GM18870 (cell line): Measurements from ENCODE around the gene AGMO.

Source experiments
- ATAC-seq: cut with Tn5 transposase; IDR thresholded peaks from one replicate; pipeline ENCODE4 v1.9.1; 2021; ENCODE audit warnings: moderate library complexity; ENCODE audit not compliant: unreplicated experiment

Gene AGMO

GRCh38 chr7:15561835-15562234 is at the start of gene AGMO:
AGMO (minus strand) TSS chr7:15562015.
- ATAC-seq: no peak

DNA sequence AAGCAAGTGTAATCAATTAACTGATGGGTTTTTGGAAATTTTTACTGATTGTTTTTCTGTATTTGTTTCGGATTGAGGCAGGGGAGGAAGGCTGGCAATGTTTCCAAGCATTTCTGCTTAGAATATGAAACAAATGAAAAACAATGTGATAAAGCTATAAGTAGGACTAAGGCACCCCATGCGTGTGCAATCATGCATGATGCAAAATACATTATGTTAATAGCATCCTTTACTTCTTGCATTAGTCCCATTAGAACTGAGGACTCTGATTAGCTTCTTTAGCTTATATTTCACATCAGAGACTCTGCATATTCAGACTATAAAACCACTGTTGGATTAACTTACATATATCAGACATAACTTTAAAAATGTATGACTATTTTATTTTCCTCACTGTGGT is 48.7 kb upstream of the AGMO start:
- ATAC-seq: no peak

DNA sequence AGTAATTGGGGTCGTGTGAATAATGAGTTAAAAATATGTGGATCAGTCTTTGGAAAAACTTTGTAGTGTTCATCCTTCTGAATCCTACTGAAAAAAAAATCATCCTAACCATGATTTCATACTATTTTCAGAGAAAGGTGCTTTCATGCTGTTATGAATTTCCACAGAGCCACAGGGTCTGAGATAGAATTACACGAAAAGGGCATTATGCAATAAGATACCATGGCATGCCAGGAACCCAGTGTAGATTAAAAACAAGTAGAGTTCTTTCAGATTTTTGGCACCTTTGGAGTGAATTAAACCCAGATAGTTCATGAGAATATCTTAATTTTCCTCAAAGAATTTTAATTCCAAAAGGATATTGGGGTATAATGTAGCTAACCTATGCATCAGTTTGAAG is 47.5 kb upstream of the AGMO start:
- no peak for ATAC-seq

GRCh38 chr7:15607529-15608210 is 45.9 kb upstream of the AGMO start:
- no peak for ATAC-seq

- ATAC-seq: no peak
Measured at GRCh38 chr7:15606561-15606960, 44.7 kb upstream of the AGMO start.

- no peak for ATAC-seq
Measured at GRCh38 chr7:15604166-15604565, 42.4 kb upstream of the AGMO start.

- ATAC-seq: no peak
Measured at GRCh38 chr7:15603124-15603523, 41.3 kb upstream of the AGMO start.

DNA sequence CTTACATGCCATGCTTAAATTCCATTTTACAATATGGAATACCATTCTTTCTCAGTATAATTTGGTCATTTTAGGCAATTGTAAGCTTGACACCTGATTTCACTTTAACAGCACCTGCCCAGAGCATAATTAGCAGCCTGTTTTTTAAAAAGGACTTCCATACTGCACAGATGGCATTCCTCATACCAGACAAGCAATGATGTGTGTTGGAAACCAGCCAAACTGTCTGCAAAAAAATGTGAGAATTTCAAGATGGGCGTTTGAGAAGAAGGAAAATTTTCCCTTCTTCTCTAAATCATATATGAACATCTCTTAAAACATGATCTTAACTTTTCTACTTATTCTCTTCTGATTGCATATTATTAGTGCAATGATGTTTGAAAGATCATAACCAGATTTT is 40.4 kb upstream of the AGMO start:
- no peak for ATAC-seq

- no peak for ATAC-seq
Measured at GRCh38 chr7:15601175-15601574, 39.4 kb upstream of the AGMO start.

DNA sequence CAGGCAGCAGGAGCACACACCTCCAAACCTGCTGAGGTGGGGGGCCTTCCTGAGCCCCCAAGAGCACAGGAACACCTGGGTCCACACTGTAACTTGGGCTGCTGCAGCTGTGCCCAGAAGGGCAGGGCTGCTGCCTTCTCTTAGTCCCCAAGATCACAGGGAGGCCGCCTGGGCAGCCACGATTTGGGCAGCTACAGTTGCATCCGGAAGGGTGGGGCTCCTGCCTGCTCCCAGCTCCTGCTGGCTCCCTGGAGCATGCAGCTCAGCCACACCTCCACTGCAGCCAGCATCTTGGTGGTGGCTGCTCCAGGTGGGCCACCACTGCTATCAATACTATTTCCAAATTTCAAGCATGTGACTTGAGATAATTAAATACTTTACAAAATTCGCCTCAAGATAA is 38.5 kb upstream of the AGMO start:
- no peak for ATAC-seq

- ATAC-seq: no peak
Measured at GRCh38 chr7:15594461-15594860, 32.6 kb upstream of the AGMO start.

GRCh38 chr7:15593382-15593781 is 31.6 kb upstream of the AGMO start:
- ATAC-seq: no peak

GRCh38 chr7:15586266-15586665 is 24.5 kb upstream of the AGMO start:
- no peak for ATAC-seq

DNA sequence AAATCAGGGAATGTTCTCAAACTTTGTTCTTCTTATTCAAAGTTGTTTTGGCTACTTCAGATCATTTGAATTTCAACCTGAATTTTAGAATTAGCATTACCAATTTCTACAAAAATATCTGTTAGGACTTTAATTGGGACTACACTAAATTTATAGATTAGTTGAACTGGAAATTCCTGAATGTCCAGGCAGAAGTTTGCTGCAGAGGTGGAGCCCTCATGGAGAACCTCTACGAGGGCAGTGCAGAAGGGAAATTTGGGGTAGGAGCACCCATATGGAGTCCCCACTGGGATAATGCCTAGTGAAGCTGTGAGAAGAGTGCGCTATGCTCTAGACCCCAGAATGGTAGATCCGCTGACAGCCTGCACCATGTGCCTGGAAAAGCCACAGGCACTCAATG is 22.8 kb upstream of the AGMO start:
- no peak for ATAC-seq

DNA sequence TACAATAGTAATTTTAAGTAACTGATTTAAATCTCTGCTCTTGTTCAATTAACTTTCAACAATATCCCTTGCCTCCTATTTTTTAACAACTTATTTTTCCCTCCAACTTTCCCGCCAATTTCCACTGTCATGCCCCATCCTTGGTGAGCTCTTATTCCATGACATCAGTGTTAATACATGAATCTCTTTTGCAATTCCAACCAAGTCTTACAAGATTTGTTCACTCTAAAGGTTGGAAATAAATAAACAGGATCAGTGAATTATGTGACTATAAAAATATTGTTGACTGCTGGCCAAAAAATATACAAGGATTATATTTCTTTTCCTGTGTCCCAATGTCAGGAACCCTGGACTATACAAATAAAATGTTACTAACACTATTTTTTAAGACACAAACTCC is 21.0 kb upstream of the AGMO start:
- ATAC-seq: no peak

- no peak for ATAC-seq
Measured at GRCh38 chr7:15581352-15581951, 19.6 kb upstream of the AGMO start.

- no peak for ATAC-seq
Measured at GRCh38 chr7:15580604-15581351, 19.0 kb upstream of the AGMO start.

DNA sequence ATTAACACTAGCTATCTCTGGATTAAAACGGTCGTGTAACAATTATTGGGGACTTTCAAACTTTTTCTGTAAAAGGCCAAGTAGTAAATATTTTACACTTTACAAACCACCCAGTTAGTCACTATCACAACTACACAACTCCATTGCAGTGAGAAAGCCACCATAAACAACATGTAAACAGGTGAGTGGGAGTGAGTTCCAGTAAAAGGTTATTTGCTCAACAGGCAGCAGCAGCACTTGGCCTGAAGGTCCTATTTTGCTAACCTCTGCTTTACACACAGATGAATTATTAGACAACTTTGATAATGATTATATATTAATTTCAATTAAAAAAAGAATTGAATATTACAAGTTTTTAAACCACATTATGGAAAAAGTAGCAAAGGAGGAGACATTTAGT is 15.8 kb upstream of the AGMO start:
- no peak for ATAC-seq

GRCh38 chr7:15571301-15571878 is 9.6 kb upstream of the AGMO start:
- no peak for ATAC-seq

DNA sequence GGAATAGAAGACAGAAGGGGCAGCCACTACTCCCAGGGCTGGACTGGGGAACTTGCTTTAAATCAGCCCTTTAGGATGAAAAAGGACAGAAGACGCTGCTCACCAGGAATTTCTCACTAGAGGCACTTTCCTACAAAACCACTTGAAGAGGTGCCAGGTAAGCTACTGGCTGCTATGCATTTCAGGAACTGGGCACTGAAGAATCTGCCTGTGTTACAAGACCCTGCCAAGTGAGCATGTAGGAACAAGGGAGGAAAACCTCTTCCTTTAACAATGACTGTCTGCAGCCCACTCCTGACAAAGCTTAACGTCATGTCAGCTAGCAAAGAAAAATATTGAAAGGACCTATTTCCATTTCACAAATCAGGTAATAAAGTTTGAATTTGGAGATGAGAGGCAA is 5.8 kb upstream of the AGMO start:
- no peak for ATAC-seq

- ATAC-seq: no peak
Measured at GRCh38 chr7:15567036-15567435, 5.2 kb upstream of the AGMO start.

DNA sequence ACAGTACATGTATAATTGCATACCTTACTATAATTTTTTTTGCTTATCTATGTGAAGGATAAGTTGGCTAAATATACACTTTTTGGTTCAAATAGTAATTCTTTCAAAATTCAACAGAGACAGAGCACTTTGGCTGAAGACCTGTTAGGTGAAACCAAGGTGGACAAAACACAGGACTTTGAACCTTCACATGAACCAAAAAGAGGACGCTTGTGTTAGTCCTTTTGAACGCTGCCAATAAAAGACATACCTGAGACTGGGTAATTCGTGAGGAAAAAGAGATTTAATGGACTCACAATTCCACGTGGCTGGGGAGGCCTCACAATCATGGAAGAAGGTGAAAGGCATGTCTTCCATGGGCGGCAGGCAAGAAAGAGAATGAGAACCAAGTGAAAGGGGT is 4.7 kb upstream of the AGMO start:
- no peak for ATAC-seq
